ENCODE data around the gene PRKAR2B.
"Not testable (repeated sequence)": the region's sequence is repeated elsewhere in the genome, so short reads cannot be mapped to it uniquely, and the experiment has no call there.

PRKAR2B gene

GRCh38 chr7:107119376-107120105 is 75.0 kb downstream of the PRKAR2B start:
- no peak for DNase-seq (ENCODE audit: low read depth)

- no peak for DNase-seq (ENCODE audit: low read depth)
These were observed 78.0 kb downstream of the PRKAR2B start for GRCh38 chr7:107122486-107122911.

GRCh38 chr7:107123392-107123791 is 78.9 kb downstream of the PRKAR2B start:
- DNase-seq (ENCODE audit: low read depth) = no peak

- DNase-seq (ENCODE audit: low read depth) = no peak
These were observed 81.0 kb downstream of the PRKAR2B start for GRCh38 chr7:107125475-107125874.

GRCh38 chr7:107128217-107128616 is 83.7 kb downstream of the PRKAR2B start:
- DNase-seq (ENCODE audit: low read depth) = no peak

GRCh38 chr7:107128748-107129147 is 84.2 kb downstream of the PRKAR2B start:
- DNase-seq (ENCODE audit: low read depth) = no peak

GRCh38 chr7:107130487-107131220 is 86.1 kb downstream of the PRKAR2B start:
- no peak for DNase-seq (ENCODE audit: low read depth)

- DNase-seq (ENCODE audit: low read depth) = no peak
These were observed 88.9 kb downstream of the PRKAR2B start for GRCh38 chr7:107133396-107133795.

GRCh38 chr7:107138696-107139420 is 94.4 kb downstream of the PRKAR2B start:
- DNase-seq (ENCODE audit: low read depth) = no peak

- not testable (repeated sequence) for DNase-seq (ENCODE audit: low read depth)
These were observed 99.4 kb downstream of the PRKAR2B start for GRCh38 chr7:107143875-107144274.

GRCh38 chr7:107145067-107145838 is 100.7 kb downstream of the PRKAR2B start:
- no peak for DNase-seq (ENCODE audit: low read depth)

- DNase-seq (ENCODE audit: low read depth) = peak; percentile 13
These were observed 103.2 kb downstream of the PRKAR2B start for GRCh38 chr7:107147464-107148393.

GRCh38 chr7:107148721-107149120 is 104.2 kb downstream of the PRKAR2B start:
- no peak for DNase-seq (ENCODE audit: low read depth)

- DNase-seq (ENCODE audit: low read depth) = no peak
These were observed 105.4 kb downstream of the PRKAR2B start for GRCh38 chr7:107149863-107150262.

- peak; percentile 51 for DNase-seq (ENCODE audit: low read depth)
These were observed 106.0 kb downstream of the PRKAR2B start for GRCh38 chr7:107150375-107151073.

- no peak for DNase-seq (ENCODE audit: low read depth)
These were observed 107.0 kb downstream of the PRKAR2B start for GRCh38 chr7:107151538-107151937.

GRCh38 chr7:107152011-107152410 is 107.5 kb downstream of the PRKAR2B start:
- no peak for DNase-seq (ENCODE audit: low read depth)

- no peak for DNase-seq (ENCODE audit: low read depth)
These were observed 110.3 kb downstream of the PRKAR2B start for GRCh38 chr7:107154826-107155225.

GRCh38 chr7:107155726-107156125 is 111.2 kb downstream of the PRKAR2B start:
- not testable (repeated sequence) for DNase-seq (ENCODE audit: low read depth)

- DNase-seq (ENCODE audit: low read depth) = no peak
These were observed 112.6 kb downstream of the PRKAR2B start for GRCh38 chr7:107157091-107157490.
